NOMO-1 treated with DMSO at 0.1 percent for 48 hours (cell line): ENCODE results near the gene RBM47.

ENCODE experiments used
- DNase-seq: peaks from one replicate; lab custom pipeline; 2025; ENCODE audit not compliant: unreplicated experiment; lab: John Stamatoyannopoulos, UW

Gene RBM47

DNA sequence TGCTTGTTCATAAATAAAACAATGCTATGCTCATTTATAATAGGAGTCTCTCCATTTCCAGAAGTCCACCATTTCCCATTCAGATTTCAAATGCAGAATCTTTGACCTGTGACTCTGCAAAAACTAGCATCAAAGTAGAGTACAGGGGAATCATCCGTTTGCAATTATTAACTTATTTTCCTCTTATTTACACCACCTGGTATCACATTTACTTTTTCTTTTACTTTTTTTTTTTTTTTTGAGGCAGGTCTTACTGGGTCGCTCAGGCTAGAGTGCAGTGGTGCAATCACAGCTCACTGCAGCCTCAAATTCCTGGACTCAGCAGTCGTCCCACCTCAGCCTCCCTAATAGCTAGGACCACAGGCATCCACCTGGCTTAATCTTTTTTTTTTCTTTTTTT, 37.6 kb downstream of the RBM47 start:
- DNase-seq, result no peak

GRCh38 chr4:40587826-40588225, 41.8 kb downstream of the RBM47 start:
- DNase-seq, result peak; percentile 58

- DNase-seq, result no peak
Observed at GRCh38 chr4:40587351-40587750, 42.3 kb downstream of the RBM47 start.

DNA sequence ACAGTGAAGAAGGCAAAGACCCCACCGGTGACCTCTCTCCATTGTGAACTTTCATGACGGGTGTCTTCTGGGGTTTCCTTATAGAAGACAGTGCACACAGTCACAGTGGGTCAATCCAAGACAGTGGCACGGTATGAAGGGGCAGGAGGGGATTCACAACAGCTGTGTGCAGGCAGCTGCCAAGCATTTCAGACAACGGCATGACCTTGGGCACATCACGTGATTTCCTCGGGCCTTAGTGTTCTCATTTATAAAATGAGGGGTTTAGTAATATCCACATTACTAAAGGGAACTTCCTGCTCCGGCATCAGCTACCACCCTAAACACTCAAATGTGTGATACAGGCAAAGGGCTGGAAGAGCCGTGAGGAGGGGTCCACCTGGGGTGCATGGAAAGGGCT, 42.9 kb downstream of the RBM47 start:
- peak; percentile 60 for DNase-seq

DNA sequence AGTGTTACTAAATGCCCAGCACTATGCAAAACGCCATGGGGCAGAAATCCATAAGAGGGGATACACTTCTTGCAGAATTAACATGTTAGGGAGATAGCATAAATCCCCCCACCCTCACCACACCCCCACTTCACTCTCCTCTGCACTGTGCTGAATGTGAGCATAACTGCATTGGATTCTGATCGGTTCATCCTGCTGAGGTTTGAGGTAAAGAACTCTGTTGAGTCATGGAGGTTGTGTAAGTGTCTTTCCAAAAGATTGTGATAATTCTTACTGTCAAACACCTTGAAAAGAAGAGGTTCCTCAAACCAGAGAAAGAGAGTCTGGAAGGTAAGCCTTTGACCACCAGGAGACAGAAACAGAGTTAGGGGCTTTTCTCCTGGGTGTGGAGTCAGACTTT, 43.6 kb downstream of the RBM47 start:
- peak; percentile 58 for DNase-seq

DNA sequence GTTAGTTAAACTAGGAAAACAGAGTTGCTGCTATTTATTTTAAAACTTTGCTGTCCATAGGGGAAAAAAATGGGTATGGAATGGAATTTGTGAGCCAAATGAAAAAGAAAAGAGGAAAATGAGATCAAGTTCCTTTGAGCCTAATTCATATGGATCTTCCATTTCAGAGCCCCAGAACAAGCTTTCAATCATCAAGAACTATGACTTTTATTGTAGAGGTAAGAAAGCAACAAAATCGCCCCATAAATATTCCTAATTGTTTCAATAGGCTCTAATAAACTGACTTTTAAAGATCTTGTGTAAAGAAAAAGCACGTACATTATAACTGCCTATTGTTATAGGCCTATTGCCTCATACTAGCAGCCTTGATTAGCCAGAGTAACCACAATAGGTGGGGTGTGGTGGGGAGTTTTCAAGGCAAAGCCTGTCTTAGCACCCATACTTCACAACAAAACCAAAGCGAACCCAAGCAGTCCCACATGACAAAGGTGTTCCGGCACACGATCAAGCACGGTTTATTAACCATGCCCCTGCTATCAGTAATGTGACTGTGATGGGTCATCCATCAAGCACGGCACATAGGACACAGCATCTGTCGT, 44.4 kb downstream of the RBM47 start:
- DNase-seq, result no peak

GRCh38 chr4:40584517-40585141, 45.0 kb downstream of the RBM47 start:
- no peak for DNase-seq

- no peak for DNase-seq
Observed at GRCh38 chr4:40583850-40584439, 45.7 kb downstream of the RBM47 start.

GRCh38 chr4:40582413-40582812, 47.3 kb downstream of the RBM47 start:
- no peak for DNase-seq

DNA sequence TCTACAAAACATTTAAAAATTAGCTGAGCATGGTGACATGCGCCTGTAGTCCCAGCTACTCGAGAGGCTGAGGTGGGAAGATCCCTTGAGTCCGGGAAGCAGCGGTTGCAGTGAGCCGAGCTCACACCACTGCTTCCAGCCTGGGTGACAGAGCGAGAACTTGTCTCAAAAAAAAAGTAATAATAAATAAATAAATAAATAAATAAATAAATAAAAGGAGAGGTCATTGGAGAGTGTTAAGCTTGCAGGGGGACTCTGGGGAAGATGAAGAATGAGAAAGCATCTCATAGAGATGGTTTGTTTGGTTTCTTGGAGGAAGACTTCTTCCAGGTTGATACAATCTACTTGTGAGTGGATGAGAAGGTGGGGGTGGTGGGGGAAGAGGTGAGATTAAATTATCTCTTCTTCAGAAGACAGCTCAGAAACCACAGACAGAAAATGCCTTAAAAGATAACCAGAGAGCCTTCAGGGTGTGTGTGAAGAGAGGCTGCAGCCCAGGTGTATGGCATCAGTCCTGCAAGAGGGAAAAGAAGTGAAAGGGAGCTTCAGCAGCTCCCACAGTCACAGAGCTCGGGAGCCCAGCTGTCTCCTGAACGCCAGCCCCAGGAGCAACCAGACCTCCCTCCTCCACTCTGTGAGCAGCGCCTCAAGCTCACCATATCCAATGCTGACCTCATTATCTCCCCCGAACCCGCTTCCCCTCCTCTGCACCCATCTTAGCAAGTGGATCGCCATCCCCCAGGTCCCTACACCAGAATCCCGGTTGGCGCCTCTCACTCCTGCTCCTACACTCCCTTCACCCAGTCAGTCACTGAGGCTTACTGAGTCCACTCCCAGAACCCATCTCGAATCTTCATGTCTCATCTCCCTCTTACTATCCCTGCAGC, 48.2 kb downstream of the RBM47 start:
- no peak for DNase-seq

DNA sequence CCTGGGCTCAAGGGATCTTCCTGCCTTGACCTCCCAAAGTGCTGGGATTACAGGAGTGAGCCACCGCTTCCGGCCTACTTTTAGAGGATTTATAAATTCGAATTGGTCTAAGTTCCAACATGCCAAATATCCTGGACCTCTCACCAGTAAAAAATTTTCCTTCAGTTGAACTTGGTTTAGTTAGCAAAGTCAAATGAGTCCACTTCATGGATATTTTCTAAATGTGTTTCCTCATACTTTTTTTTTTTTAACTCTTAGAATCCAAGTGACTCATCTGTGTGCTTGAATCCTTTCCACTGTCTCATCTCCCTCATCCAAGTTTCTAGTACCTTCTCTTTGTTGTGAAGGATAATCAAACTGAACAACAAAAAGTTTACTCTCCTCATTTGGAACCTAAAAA, 49.7 kb downstream of the RBM47 start:
- no peak for DNase-seq

GRCh38 chr4:40577588-40578253, 51.9 kb downstream of the RBM47 start:
- DNase-seq, result no peak

DNA sequence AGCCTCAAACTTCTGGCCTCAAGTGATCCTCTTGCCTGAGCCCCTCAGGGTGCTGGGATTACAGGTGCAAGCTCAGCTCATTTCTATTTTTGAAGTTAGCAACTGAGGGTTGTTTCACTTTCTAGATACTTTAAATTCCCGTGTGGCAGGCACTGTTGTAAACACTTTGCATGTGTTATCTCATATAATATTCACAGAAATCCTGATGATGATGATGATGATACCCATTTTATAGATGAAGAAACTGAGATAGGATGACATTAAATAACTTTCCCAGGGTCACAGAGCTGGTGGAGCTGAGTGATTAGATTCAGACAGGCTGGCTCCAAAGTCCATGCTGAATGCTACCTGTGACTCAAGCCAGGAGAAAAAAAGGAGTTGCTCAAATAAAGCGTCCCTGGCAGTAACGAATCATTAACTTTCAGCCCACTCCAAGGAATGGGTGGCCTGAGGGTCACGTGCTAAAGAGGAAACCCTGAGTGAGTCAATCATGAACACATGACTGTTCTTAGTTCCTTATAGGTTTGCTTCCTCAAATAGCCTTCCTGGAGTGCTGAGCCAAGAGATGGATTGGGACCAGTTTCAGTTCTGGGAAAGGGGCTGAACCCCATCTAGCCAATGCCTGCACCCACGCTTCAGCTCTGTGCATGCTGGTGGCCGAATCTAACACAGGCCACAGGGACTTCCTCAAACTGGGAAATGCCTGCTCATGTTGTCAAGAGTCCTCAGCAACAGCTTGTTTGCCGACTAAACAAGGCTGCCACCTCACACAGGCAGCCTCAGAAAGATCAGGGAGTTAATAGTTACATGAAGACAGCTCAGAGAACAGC, 52.8 kb downstream of the RBM47 start:
- DNase-seq, result peak; percentile 95

GRCh38 chr4:40575846-40576245, 53.8 kb downstream of the RBM47 start:
- DNase-seq, result no peak

GRCh38 chr4:40573593-40574311, 55.9 kb downstream of the RBM47 start:
- DNase-seq, result peak; percentile 92

DNA sequence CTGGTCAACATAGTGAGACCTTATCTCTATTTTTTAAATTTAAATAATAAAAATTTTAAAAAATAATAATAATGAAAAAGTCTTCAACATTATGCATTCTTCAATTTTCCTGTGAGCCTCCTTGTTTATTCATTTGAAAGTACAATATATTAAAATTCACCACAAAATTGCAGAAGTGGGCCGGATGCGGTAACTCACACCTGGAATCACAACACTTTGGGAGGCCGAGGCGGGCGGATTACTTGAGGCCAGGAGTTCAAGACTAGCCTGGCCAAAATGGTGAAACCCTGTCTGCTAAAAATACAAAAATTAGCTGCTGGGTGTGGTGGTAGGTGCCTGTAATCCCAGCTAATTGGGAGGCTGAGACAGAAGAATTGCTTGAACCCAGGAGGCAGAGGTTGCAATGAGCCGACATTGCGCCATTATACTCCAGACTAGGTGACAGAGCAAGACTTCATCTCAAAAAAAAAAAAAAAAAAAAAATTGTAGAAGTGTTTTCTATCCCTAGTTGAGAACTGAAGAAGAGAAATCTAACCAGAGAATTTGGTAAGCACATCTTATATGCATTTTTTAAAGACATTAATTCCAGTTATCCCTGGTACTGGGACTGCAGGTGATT, 56.9 kb downstream of the RBM47 start:
- DNase-seq, result no peak

DNA sequence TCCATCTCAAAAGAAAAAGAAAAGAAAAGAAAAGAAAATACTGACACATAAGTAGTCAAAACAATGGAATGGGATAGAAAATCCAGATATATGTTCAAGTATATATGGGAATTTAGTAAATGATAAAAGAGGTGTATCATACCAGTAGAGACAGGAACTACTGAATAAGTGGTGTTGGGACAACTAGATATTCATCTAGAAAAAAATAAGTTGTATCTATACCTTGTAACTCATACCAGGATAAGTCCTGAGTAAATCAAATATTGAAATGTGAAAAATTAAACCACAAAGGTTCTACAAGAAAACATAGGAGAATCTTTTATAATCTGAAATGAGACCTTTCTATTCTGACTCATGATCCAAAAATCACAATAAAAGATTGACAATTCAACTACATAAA, 58.5 kb downstream of the RBM47 start:
- DNase-seq, result no peak

- no peak for DNase-seq
Observed at GRCh38 chr4:40570348-40571077, 59.2 kb downstream of the RBM47 start.
